ENCODE data around the gene CUX1. TPM values are rescaled to one million over a fixed set of nuclear protein-coding genes. Genes with fewer than 3 reads are reported as not detected.
"Not testable (repeated sequence)": the region's sequence is repeated elsewhere in the genome, so short reads cannot be mapped to it uniquely, and the experiment has no call there.

The CUX1 gene
- polyA plus RNA-seq, 4 donors, result 29.2 to 77.5 (median 32.3) TPM

DNA sequence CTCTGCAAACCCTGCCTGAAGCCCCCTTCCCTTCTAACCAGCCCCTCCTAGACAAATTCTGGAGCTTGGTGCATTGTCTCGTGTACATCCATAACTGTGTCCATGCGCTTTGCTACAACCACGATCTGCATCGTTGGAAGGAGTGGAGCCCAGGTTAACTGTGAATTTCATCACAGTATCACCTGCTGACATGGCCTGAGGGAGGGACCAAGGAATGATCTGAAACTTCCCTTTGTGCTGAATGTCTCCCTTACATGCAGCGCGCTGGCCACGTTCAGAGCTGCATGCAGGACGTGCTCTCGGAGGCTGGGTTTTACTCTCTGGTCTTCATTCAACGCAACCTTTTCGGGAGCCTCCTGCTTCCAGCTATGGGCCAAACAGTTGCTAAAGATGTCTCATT, 222.3 kb downstream of the CUX1 start:
- Histone ChIP-seq H3K36me3 (ENCODE audit: control insufficient read depth in 3 of 3, insufficient read depth in 2 of 3, low read depth in 1 of 3, low read length in 3 of 3) (peaks cover 0 to 33% (median 2%) of the 10 kb centered on the region in 3 donors), H3K9me3 (ENCODE audit: control insufficient read depth in 2 of 2, insufficient read depth in 1 of 2, low read depth in 1 of 2, low read length in 1 of 2) (no peaks in the 10 kb centered on the region), H3K27me3 (ENCODE audit: control insufficient read depth in 3 of 3, insufficient read depth in 3 of 3, low read length in 3 of 3) (no peaks in the 10 kb centered on the region), H3K4me3 (ENCODE audit: low read depth in 1 of 3, low read length in 3 of 3) (no peak overlapping the region), H3K27ac (ENCODE audit: low read depth in 1 of 3, low read length in 2 of 3) (no peak overlapping the region), H3K4me1 (ENCODE audit: control insufficient read depth in 3 of 3, insufficient read depth in 2 of 3, low read depth in 1 of 3, low read length in 2 of 3) (no peaks in the 10 kb centered on the region)
- no peak for FAIRE-seq
- DNase-seq, result no peak
- WGBS, 3 donors, result 97 to 98% (median 98%) methylated on average over 11 of the region's 11 CpGs

DNA sequence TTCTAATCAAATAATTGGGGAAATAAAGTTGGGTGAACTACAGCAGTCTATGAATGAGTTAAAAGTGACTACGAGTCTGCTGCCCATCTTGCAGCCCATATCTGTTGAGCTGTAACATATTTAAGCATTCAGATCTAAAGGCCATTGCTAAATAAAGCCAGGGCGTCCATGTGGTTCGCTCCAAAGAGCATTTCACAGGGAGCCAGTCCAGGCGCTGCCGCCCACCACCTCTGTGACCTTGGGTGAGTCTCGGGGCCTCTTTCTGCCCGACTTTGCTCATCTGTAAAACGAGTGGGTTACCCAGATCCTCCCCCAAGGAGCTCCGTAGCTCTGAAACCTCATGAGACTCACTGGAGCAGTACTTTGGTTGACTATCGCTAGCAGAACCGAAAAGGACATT, 223.1 kb downstream of the CUX1 start:
- FAIRE-seq, result no peak
- no peaks in the 10 kb centered on the region for H3K27me3 ChIP-seq (ENCODE audit: control insufficient read depth in 3 of 3, insufficient read depth in 3 of 3, low read length in 3 of 3)
- H3K9me3 ChIP-seq (ENCODE audit: control insufficient read depth in 2 of 2, insufficient read depth in 1 of 2, low read depth in 1 of 2, low read length in 1 of 2), result no peaks in the 10 kb centered on the region
- H3K4me3 ChIP-seq (ENCODE audit: low read depth in 1 of 3, low read length in 3 of 3), result no peak overlapping the region
- H3K36me3 ChIP-seq (ENCODE audit: control insufficient read depth in 3 of 3, insufficient read depth in 2 of 3, low read depth in 1 of 3, low read length in 3 of 3), result peaks cover 0 to 36% (median 2%) of the 10 kb centered on the region in 3 donors
- WGBS, 3 donors, result 86 to 97% (median 89%) methylated on average over 11 of the region's 11 CpGs
- no peak overlapping the region for H3K27ac ChIP-seq (ENCODE audit: low read depth in 1 of 3, low read length in 2 of 3)
- no peak for DNase-seq
- peaks cover 0 to under 1% (median 0%) of the 10 kb centered on the region in 3 donors for H3K4me1 ChIP-seq (ENCODE audit: control insufficient read depth in 3 of 3, insufficient read depth in 2 of 3, low read depth in 1 of 3, low read length in 2 of 3)

DNA sequence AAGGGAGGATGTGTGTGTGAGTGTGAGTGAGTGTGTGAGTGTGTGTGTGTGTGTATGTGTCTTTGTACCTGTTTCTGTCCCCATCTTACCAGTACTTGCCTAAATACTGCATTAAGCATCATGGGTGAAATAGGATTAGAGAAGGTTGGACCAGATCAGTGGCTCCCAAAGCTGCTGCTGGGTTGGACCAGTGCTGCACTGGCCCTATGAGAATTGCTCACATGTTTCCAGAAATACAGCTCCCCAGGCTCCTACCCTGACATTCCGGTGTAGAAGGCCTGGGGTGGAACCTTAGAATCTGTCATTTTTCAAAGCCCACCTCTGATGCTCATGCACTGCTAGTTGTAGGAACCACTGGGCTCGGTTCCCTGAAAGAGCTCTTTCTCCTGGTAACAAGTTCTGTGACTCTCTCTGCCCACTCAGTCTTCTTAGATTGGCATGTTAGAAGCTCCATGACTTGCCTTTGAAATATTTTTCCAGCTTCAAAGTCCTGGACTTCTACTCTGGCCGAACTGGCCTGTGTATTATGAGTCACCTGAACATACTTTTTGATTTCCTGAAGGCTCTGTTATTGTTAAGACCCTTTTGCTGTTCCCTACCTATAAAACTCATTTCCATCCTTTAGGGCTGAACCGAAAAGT, 224.7 kb downstream of the CUX1 start:
- no peak overlapping the region for H3K27ac ChIP-seq (ENCODE audit: low read depth in 1 of 3, low read length in 2 of 3)
- no peak overlapping the region for H3K4me3 ChIP-seq (ENCODE audit: low read depth in 1 of 3, low read length in 3 of 3)
- peaks cover 0 to 34% (median 2%) of the 10 kb centered on the region in 3 donors for H3K36me3 ChIP-seq (ENCODE audit: control insufficient read depth in 3 of 3, insufficient read depth in 2 of 3, low read depth in 1 of 3, low read length in 3 of 3)
- H3K9me3 ChIP-seq (ENCODE audit: control insufficient read depth in 2 of 2, insufficient read depth in 1 of 2, low read depth in 1 of 2, low read length in 1 of 2), result no peaks in the 10 kb centered on the region
- no peaks in the 10 kb centered on the region for H3K27me3 ChIP-seq (ENCODE audit: control insufficient read depth in 3 of 3, insufficient read depth in 3 of 3, low read length in 3 of 3)
- no peak for FAIRE-seq
- 84 to 88% (median 86%) methylated on average over 4 of the region's 4 CpGs for WGBS, 3 donors
- peaks cover 0 to 3% (median 0%) of the 10 kb centered on the region in 3 donors for H3K4me1 ChIP-seq (ENCODE audit: control insufficient read depth in 3 of 3, insufficient read depth in 2 of 3, low read depth in 1 of 3, low read length in 2 of 3)
- no peak for DNase-seq

DNA sequence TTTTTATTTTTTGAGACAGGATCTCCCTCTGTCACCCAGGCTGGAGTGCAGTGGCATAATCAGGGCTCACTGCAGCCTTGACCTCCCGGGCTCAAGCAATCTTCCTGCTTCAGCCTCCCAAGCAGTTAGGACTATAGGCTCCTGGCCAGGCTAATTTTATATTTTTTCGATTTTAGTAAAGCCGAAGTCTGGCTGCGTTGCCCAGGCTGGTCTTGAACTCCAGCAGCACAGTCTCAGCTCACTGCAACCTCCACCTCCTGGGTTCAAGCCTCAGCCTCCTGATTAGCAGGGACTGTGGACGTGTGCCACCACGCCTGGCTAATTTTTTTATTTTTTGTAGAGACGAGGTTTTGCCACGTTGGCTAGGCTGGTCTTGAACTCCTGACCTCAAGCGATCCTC, 225.4 kb downstream of the CUX1 start:
- H3K36me3 ChIP-seq (ENCODE audit: control insufficient read depth in 3 of 3, insufficient read depth in 2 of 3, low read depth in 1 of 3, low read length in 3 of 3), result peaks cover 0 to 31% (median 2%) of the 10 kb centered on the region in 3 donors
- not testable (repeated sequence) for FAIRE-seq; H3K4me1 ChIP-seq (ENCODE audit: control insufficient read depth in 3 of 3, insufficient read depth in 2 of 3, low read depth in 1 of 3, low read length in 2 of 3); H3K4me3 ChIP-seq (ENCODE audit: low read depth in 1 of 3, low read length in 3 of 3); H3K27ac ChIP-seq (ENCODE audit: low read depth in 1 of 3, low read length in 2 of 3); H3K9me3 ChIP-seq (ENCODE audit: control insufficient read depth in 2 of 2, insufficient read depth in 1 of 2, low read depth in 1 of 2, low read length in 1 of 2); H3K27me3 ChIP-seq (ENCODE audit: control insufficient read depth in 3 of 3, insufficient read depth in 3 of 3, low read length in 3 of 3); DNase-seq
- WGBS, 3 donors, result 84 to 86% (median 85%) methylated on average over 9 of the region's 9 CpGs

DNA sequence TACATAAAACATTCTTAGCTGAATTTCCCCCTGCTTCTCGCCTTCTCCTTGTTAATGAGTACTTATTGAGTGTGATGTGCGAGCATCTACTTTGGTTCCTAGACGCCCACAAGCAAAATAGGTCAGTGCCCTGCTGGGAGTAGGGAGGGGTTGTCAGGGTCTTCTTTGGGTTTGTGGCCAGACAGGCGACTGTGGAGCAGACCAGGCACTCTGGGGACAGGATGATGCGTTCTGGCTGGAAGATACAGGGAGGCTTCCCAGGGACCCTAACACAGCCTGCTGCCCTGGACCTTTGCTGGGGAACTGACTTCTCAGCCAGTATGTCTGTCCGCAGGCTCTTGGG, 227.2 kb downstream of the CUX1 start:
- no peaks in the 10 kb centered on the region for H3K9me3 ChIP-seq (ENCODE audit: control insufficient read depth in 2 of 2, insufficient read depth in 1 of 2, low read depth in 1 of 2, low read length in 1 of 2)
- FAIRE-seq, result no peak
- no peak overlapping the region for H3K27ac ChIP-seq (ENCODE audit: low read depth in 1 of 3, low read length in 2 of 3)
- no peak overlapping the region for H3K4me3 ChIP-seq (ENCODE audit: low read depth in 1 of 3, low read length in 3 of 3)
- no peak for DNase-seq
- H3K4me1 ChIP-seq (ENCODE audit: control insufficient read depth in 3 of 3, insufficient read depth in 2 of 3, low read depth in 1 of 3, low read length in 2 of 3), result peaks cover 0 to 3% (median 0%) of the 10 kb centered on the region in 3 donors
- 89 to 93% (median 90%) methylated on average over 6 of the region's 6 CpGs for WGBS, 3 donors
- H3K36me3 ChIP-seq (ENCODE audit: control insufficient read depth in 3 of 3, insufficient read depth in 2 of 3, low read depth in 1 of 3, low read length in 3 of 3), result peaks cover 0 to 39% (median 2%) of the 10 kb centered on the region in 3 donors
- H3K27me3 ChIP-seq (ENCODE audit: control insufficient read depth in 3 of 3, insufficient read depth in 3 of 3, low read length in 3 of 3), result no peaks in the 10 kb centered on the region

DNA sequence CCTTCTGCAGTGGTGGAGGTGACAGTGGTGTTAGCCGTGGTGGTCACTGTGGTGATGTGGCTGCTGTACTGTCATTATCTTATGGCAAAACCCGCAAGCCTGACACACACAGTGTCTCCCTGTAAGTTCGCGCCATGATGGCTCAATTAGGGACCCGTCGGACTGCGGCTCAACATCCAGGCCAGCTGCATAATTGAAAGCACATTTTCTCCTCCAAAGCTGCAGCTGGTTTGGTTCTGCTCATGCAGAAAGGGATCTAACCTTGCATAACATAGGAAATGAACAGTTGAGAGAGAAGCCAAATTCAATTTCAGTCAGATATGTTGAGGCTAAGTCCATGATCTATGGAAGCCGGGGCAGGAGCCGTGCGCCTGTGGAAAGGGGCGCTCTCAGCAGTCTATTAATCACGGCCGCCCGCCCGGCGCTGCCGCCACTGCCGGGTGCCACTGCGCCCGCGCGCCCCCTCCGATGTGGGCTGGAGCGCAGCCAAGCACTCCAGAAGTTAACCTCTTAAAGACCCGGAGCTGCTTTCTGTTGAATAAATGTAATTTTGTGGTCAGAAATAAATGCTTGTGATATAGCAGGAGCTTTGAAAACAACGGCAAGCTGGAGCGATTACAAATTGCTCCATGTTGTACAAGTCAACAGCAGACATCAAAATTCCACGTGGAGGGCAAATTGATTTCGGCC, 227.7 kb downstream of the CUX1 start:
- peak in 1 of 2 donors; percentile 21 for DNase-seq
- peaks cover under 1 to 36% (median 2%) of the 10 kb centered on the region in 3 donors for H3K36me3 ChIP-seq (ENCODE audit: control insufficient read depth in 3 of 3, insufficient read depth in 2 of 3, low read depth in 1 of 3, low read length in 3 of 3)

DNA sequence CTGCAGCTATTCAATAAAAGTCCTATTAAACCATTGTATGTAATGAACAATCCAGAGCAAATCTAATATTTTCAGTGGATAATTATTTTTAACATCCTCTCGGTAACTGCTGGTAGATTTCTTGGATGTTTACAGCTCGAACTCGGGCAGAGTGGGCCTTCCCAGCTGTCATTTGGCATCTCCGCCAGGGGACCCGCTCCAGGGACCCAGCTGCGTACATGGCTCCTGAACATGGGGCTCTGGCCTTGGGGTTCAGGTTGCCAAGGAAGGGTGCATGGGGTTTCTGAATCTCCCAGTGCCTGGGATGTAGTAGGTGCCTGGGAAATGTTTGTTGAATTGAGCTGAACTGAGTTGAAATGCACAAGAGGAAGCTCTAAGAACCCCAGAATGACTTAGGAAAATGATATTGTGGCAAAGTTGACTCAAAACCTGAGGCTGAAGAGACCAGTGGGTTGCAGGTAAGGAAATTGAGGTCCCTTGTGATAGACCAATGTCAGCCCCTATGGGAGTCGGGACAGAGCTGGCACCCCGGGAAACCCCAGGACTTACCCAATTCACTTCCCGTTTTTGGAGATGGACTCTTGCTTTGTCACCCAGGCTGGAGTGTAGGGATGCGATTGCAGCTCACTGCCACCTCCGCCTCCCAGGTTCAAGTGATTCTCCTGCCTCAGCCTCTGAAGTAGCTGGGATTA, 228.4 kb downstream of the CUX1 start:
- Histone ChIP-seq H3K36me3 (ENCODE audit: control insufficient read depth in 3 of 3, insufficient read depth in 2 of 3, low read depth in 1 of 3, low read length in 3 of 3) (peaks cover 2 to 31% (median 2%) of the 10 kb centered on the region in 3 donors), H3K4me3 (ENCODE audit: low read depth in 1 of 3, low read length in 3 of 3) (no peak overlapping the region), H3K9me3 (ENCODE audit: control insufficient read depth in 2 of 2, insufficient read depth in 1 of 2, low read depth in 1 of 2, low read length in 1 of 2) (no peaks in the 10 kb centered on the region), H3K4me1 (ENCODE audit: control insufficient read depth in 3 of 3, insufficient read depth in 2 of 3, low read depth in 1 of 3, low read length in 2 of 3) (peaks cover 0 to 3% (median 0%) of the 10 kb centered on the region in 3 donors), H3K27ac (ENCODE audit: low read depth in 1 of 3, low read length in 2 of 3) (no peak overlapping the region), H3K27me3 (ENCODE audit: control insufficient read depth in 3 of 3, insufficient read depth in 3 of 3, low read length in 3 of 3) (no peaks in the 10 kb centered on the region)
- WGBS, 3 donors, result 80 to 91% (median 89%) methylated on average over 11 of the region's 11 CpGs
- DNase-seq (no peak), FAIRE-seq (no peak)

More for the DNA sequence above, 227.7 kb downstream of the CUX1 start:
- Histone ChIP-seq H3K27ac (ENCODE audit: low read depth in 1 of 3, low read length in 2 of 3) (no peak overlapping the region), H3K9me3 (ENCODE audit: control insufficient read depth in 2 of 2, insufficient read depth in 1 of 2, low read depth in 1 of 2, low read length in 1 of 2) (no peaks in the 10 kb centered on the region), H3K27me3 (ENCODE audit: control insufficient read depth in 3 of 3, insufficient read depth in 3 of 3, low read length in 3 of 3) (no peaks in the 10 kb centered on the region), H3K4me3 (ENCODE audit: low read depth in 1 of 3, low read length in 3 of 3) (no peak overlapping the region), H3K4me1 (ENCODE audit: control insufficient read depth in 3 of 3, insufficient read depth in 2 of 3, low read depth in 1 of 3, low read length in 2 of 3) (peaks cover 0 to 3% (median 0%) of the 10 kb centered on the region in 3 donors)
- no peak for FAIRE-seq
- 44 to 67% (median 57%) methylated on average over 29 of the region's 29 CpGs for WGBS, 3 donors

DNA sequence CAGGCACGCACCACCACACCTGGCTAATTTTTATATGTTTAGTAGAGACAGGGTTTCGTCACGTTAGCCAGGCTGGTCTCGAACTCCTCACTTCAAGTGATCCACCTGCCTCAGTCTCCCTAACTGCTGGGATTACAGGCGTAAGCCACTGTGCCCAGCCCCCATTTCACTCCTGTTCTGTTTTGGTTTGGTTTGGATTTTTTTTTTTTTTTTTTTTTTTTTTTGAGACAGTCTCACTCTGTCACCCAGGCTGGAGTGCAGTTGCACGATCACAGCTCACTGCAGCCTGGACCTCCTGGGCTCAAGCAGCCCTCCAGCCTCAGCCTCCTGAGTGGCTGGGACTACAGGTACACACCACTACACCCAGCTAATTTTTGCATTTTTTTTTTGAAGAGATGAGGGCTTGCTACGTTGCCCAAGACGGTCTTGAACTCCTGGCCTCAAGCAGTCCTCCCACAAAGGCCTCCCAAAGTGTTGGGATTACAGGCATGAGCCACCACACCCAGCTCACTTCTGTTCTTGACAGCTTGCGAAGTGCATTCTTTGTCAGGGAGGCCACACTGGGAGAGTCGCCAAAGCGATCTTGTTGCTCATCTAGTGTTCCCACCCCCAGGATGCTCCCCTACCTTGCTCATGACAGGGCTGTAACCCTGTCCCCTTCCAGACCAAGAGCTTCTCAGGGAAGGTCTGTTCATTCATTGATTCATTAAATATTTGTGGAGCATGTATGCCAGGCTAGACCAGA, 229.1 kb downstream of the CUX1 start:
- H3K27ac ChIP-seq (ENCODE audit: low read depth in 1 of 3, low read length in 2 of 3), result no peak overlapping the region
- H3K27me3 ChIP-seq (ENCODE audit: control insufficient read depth in 3 of 3, insufficient read depth in 3 of 3, low read length in 3 of 3), result no peaks in the 10 kb centered on the region
- peaks cover 2 to 28% (median 2%) of the 10 kb centered on the region in 3 donors for H3K36me3 ChIP-seq (ENCODE audit: control insufficient read depth in 3 of 3, insufficient read depth in 2 of 3, low read depth in 1 of 3, low read length in 3 of 3)
- H3K4me1 ChIP-seq (ENCODE audit: control insufficient read depth in 3 of 3, insufficient read depth in 2 of 3, low read depth in 1 of 3, low read length in 2 of 3), result peaks cover 0 to 3% (median 0%) of the 10 kb centered on the region in 3 donors
- no peak for FAIRE-seq
- H3K4me3 ChIP-seq (ENCODE audit: low read depth in 1 of 3, low read length in 3 of 3), result no peak overlapping the region
- no peak for DNase-seq
- no peaks in the 10 kb centered on the region for H3K9me3 ChIP-seq (ENCODE audit: control insufficient read depth in 2 of 2, insufficient read depth in 1 of 2, low read depth in 1 of 2, low read length in 1 of 2)
- WGBS, 3 donors, result 86 to 90% (median 87%) methylated on average over 11 of the region's 11 CpGs

Data from small intestine (tissue), 7 donors.